H1 (cell line): ENCODE results near the gene EBF3. TPM values are rescaled to one million over a fixed set of nuclear protein-coding genes. Genes with fewer than 3 reads are reported as not detected.

Source experiments
- ATF2 ChIP-seq: IDR thresholded peaks from 2 replicates; pipeline ENCODE4 v1.6.1; 2012; ENCODE audit warnings: low read length, inconsistent platforms
- CEBPB ChIP-seq: IDR thresholded peaks from 2 replicates; pipeline ENCODE4 v1.6.1; 2012; ENCODE audit warnings: low read depth, low read length
- CHD2 ChIP-seq: IDR thresholded peaks from 2 replicates; pipeline ENCODE4 v1.6.1; 2012; ENCODE audit warnings: low read length, improper control_type of control experiment
- KDM5A ChIP-seq: fragments of 200-600 bp; IDR thresholded peaks from 2 replicates; pipeline ENCODE4 v1.7.1; 2012; ENCODE audit warnings: mild to moderate bottlenecking, low read length, inconsistent platforms, mixed read lengths
- PHF8 ChIP-seq: fragments of 200-600 bp; sonication (generic); conservative IDR thresholded peaks from 2 replicates; pipeline ENCODE4 v1.7.1; 2012; ENCODE audit warnings: low read depth, mild to moderate bottlenecking, inconsistent platforms, low read length, moderate library complexity
- RXRA ChIP-seq: IDR thresholded peaks from 2 replicates; pipeline ENCODE4 v1.6.1; 2011; ENCODE audit warnings: low read depth, mild to moderate bottlenecking, low read length, moderate library complexity; ENCODE audit not compliant: insufficient read depth
- SIX5 ChIP-seq: IDR thresholded peaks from 2 replicates; pipeline ENCODE4 v1.6.1; 2011; ENCODE audit warnings: mild to moderate bottlenecking, low read depth, low read length
- SP4 ChIP-seq: IDR thresholded peaks from 2 replicates; pipeline ENCODE4 v1.6.1; 2012; ENCODE audit warnings: low read length, inconsistent platforms
- TBP ChIP-seq: IDR thresholded peaks from 2 replicates; pipeline ENCODE4 v1.6.1; 2011; ENCODE audit warnings: low read depth, low read length, improper control_type of control experiment
- polyA plus RNA-seq, 7 experiments: library from polyadenylated mRNA; depleted of rRNA in 3 of 7; stranded (reverse) in 5 of 7; unstranded in 2 of 7; fragments of >200 nt in 5 of 7; fragments of 200-250 nt in 2 of 7; gene quantifications; 1 replicate in 5 of 7; 2 replicates in 1 of 7; 4 replicates in 1 of 7; pipeline versions ENCODE4 v1.2.1 to v1.2.3, GENCODE V29; 2011 to 2013; ENCODE audit warnings: missing spikeins in 2 of 7, mixed read lengths in 2 of 7
- total RNA-seq: library from RNA; stranded (reverse); fragmentation: NEBNext Ultra II Directional; extraction: Animal tissue kit (Norgen Biotek cat#: 25700); gene quantifications from 2 replicates; pipeline ENCODE4 v1.2.1, GENCODE V29; 2021
- TF ChIP-seq, protein P1 (sequence below): fragments of 300-600 bp; sonication (generic); IDR thresholded peaks from 2 replicates; pipeline ENCODE4 v1.7.1; 2012; ENCODE audit warnings: low read length, moderate library complexity, mild to moderate bottlenecking, inconsistent platforms; ENCODE audit not compliant: insufficient replicate concordance

Gene EBF3
- total and polyA plus RNA-seq, 2 of the 8 experiments (the other 6 are each of a cell fraction or from before 2014, with no cell fraction given): 0.08 to 0.26 TPM

DNA sequence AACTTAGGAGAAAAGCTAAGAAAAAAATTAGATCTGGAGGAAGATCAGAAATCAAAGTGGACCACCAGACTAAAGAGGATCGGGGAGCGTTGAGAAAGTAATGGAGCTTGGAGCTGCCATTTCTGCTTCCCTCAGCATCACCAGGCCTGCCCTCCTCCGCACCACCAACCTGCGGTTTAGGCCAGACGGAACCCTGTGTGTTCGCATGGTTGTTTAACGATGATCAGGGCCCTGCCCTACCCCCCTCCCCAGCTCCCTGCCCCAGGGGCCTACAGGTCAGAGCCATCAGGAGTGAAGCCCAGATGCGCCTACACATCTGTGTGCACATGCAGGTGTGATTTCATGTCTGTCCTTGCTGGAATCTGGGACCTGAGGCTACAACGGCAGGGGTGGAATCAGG is 45.7 kb downstream of the EBF3 start (continued):
- TF ChIP-seq, protein P1, sequence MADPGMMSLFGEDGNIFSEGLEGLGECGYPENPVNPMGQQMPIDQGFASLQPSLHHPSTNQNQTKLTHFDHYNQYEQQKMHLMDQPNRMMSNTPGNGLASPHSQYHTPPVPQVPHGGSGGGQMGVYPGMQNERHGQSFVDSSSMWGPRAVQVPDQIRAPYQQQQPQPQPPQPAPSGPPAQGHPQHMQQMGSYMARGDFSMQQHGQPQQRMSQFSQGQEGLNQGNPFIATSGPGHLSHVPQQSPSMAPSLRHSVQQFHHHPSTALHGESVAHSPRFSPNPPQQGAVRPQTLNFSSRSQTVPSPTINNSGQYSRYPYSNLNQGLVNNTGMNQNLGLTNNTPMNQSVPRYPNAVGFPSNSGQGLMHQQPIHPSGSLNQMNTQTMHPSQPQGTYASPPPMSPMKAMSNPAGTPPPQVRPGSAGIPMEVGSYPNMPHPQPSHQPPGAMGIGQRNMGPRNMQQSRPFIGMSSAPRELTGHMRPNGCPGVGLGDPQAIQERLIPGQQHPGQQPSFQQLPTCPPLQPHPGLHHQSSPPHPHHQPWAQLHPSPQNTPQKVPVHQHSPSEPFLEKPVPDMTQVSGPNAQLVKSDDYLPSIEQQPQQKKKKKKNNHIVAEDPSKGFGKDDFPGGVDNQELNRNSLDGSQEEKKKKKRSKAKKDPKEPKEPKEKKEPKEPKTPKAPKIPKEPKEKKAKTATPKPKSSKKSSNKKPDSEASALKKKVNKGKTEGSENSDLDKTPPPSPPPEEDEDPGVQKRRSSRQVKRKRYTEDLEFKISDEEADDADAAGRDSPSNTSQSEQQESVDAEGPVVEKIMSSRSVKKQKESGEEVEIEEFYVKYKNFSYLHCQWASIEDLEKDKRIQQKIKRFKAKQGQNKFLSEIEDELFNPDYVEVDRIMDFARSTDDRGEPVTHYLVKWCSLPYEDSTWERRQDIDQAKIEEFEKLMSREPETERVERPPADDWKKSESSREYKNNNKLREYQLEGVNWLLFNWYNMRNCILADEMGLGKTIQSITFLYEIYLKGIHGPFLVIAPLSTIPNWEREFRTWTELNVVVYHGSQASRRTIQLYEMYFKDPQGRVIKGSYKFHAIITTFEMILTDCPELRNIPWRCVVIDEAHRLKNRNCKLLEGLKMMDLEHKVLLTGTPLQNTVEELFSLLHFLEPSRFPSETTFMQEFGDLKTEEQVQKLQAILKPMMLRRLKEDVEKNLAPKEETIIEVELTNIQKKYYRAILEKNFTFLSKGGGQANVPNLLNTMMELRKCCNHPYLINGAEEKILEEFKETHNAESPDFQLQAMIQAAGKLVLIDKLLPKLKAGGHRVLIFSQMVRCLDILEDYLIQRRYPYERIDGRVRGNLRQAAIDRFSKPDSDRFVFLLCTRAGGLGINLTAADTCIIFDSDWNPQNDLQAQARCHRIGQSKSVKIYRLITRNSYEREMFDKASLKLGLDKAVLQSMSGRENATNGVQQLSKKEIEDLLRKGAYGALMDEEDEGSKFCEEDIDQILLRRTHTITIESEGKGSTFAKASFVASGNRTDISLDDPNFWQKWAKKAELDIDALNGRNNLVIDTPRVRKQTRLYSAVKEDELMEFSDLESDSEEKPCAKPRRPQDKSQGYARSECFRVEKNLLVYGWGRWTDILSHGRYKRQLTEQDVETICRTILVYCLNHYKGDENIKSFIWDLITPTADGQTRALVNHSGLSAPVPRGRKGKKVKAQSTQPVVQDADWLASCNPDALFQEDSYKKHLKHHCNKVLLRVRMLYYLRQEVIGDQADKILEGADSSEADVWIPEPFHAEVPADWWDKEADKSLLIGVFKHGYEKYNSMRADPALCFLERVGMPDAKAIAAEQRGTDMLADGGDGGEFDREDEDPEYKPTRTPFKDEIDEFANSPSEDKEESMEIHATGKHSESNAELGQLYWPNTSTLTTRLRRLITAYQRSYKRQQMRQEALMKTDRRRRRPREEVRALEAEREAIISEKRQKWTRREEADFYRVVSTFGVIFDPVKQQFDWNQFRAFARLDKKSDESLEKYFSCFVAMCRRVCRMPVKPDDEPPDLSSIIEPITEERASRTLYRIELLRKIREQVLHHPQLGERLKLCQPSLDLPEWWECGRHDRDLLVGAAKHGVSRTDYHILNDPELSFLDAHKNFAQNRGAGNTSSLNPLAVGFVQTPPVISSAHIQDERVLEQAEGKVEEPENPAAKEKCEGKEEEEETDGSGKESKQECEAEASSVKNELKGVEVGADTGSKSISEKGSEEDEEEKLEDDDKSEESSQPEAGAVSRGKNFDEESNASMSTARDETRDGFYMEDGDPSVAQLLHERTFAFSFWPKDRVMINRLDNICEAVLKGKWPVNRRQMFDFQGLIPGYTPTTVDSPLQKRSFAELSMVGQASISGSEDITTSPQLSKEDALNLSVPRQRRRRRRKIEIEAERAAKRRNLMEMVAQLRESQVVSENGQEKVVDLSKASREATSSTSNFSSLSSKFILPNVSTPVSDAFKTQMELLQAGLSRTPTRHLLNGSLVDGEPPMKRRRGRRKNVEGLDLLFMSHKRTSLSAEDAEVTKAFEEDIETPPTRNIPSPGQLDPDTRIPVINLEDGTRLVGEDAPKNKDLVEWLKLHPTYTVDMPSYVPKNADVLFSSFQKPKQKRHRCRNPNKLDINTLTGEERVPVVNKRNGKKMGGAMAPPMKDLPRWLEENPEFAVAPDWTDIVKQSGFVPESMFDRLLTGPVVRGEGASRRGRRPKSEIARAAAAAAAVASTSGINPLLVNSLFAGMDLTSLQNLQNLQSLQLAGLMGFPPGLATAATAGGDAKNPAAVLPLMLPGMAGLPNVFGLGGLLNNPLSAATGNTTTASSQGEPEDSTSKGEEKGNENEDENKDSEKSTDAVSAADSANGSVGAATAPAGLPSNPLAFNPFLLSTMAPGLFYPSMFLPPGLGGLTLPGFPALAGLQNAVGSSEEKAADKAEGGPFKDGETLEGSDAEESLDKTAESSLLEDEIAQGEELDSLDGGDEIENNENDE: no peak
- TF ChIP-seq PHF8 (no peak), TBP (no peak), CHD2 (no peak), ATF2 (no peak), KDM5A (no peak), RXRA (no peak), SIX5 (no peak), SP4 (no peak), CEBPB (no peak)
